GM12873 (cell line): ENCODE measurements around the gene GOLPH3.

Experiments
- CTCF ChIP-seq: IDR thresholded peaks from 2 replicates; pipeline ENCODE4 v1.5.1; 2012; ENCODE audit warnings: low read depth, mild to moderate bottlenecking, moderate library complexity, low read length, control low read depth; ENCODE audit not compliant: insufficient read depth; ENCODE audit errors: missing control alignments

The GOLPH3 gene

GRCh38 chr5:32163785-32164184 is 10.3 kb downstream of the GOLPH3 start:
- TF ChIP-seq CTCF = no peak

- TF ChIP-seq CTCF = no peak
Observed at GRCh38 chr5:32163053-32163452, 11.1 kb downstream of the GOLPH3 start.

- no peak for TF ChIP-seq CTCF
Observed at GRCh38 chr5:32160228-32160627, 13.9 kb downstream of the GOLPH3 start.

- TF ChIP-seq CTCF = no peak
Observed at GRCh38 chr5:32159328-32160072, 14.6 kb downstream of the GOLPH3 start.

GRCh38 chr5:32158679-32158975 is 15.5 kb downstream of the GOLPH3 start:
- TF ChIP-seq CTCF = no peak

- no peak for TF ChIP-seq CTCF
Observed at GRCh38 chr5:32157078-32157477, 17.0 kb downstream of the GOLPH3 start.

- TF ChIP-seq CTCF = no peak
Observed at GRCh38 chr5:32156635-32157034, 17.5 kb downstream of the GOLPH3 start.
